CD4-positive, CD25-positive, alpha-beta regulatory T cell (primary cell): ENCODE results near the gene ATP1A4. TPM values are rescaled to one million over a fixed set of nuclear protein-coding genes. Genes with fewer than 3 reads are reported as not detected.

Experiments
- ATAC-seq, 2 donors: fragments of 150-1000 bp; cut with Tn5 transposase; one replicate each; pipeline ENCODE4 v1.10.0; 2021; ENCODE audit warnings: low read depth in 2 of 2, moderate number of reproducible peaks in 2 of 2, moderate library complexity in 1 of 2
- DNase-seq, 3 donors: peaks; one replicate each; pipeline versions ENCODE4 v3.0.0 to v3.0.0-alpha.2; 2012 to 2022; ENCODE audit warnings: mixed read lengths in 1 of 3
- H3K27ac ChIP-seq: one replicate; pipeline ENCODE4 v1.7.0; 2013; ENCODE audit warnings: mild to moderate bottlenecking, low read length; ENCODE audit not compliant: insufficient read depth, poor library complexity, severe bottlenecking
- H3K27me3 ChIP-seq: one replicate; pipeline ENCODE4 v1.7.0; 2013; ENCODE audit warnings: low read length; ENCODE audit not compliant: control insufficient read depth, insufficient read depth
- H3K36me3 ChIP-seq: one replicate; pipeline ENCODE4 v1.7.0; 2013; ENCODE audit warnings: mild to moderate bottlenecking, low read length, moderate library complexity; ENCODE audit not compliant: control insufficient read depth, insufficient read depth
- H3K4me1 ChIP-seq: 2 replicates; pipeline ENCODE4 v1.7.0; 2013; ENCODE audit warnings: mild to moderate bottlenecking, low read length; ENCODE audit not compliant: insufficient read depth, control insufficient read depth, poor library complexity, severe bottlenecking
- H3K4me3 ChIP-seq: one replicate; pipeline ENCODE4 v1.7.0; 2013; ENCODE audit warnings: low read depth, mild to moderate bottlenecking, low read length, moderate library complexity
- H3K9me3 ChIP-seq, 2 experiments: 1 replicate in 1 of 2; 2 replicates in 1 of 2; pipeline ENCODE4 v1.7.0; 2013; ENCODE audit warnings: low read length in 2 of 2, mild to moderate bottlenecking in 1 of 2, moderate library complexity in 1 of 2; ENCODE audit not compliant: control insufficient read depth in 2 of 2
- H3K27ac Mint-ChIP-seq, 3 donors: one replicate each; pipeline ENCODE4 v1.8.0; 2020 to 2022; ENCODE audit warnings: mild to moderate bottlenecking in 3 of 3, mixed read lengths in 3 of 3, moderate library complexity in 2 of 3
- H3K27me3 Mint-ChIP-seq: one replicate; pipeline ENCODE4 v1.8.0; 2022; ENCODE audit warnings: mild to moderate bottlenecking, mixed read lengths
- H3K36me3 Mint-ChIP-seq: one replicate; pipeline ENCODE4 v1.8.0; 2020; ENCODE audit warnings: mixed read lengths
- H3K4me1 Mint-ChIP-seq, 4 donors: one replicate each; pipeline ENCODE4 v1.8.0; 2020 to 2022; ENCODE audit warnings: mixed read lengths in 4 of 4, mild to moderate bottlenecking in 1 of 4
- H3K4me3 Mint-ChIP-seq, 4 donors: one replicate each; pipeline ENCODE4 v1.8.0; 2020 to 2022; ENCODE audit warnings: mild to moderate bottlenecking in 4 of 4, mixed read lengths in 4 of 4, moderate library complexity in 3 of 4
- H3K9me3 Mint-ChIP-seq, 7 donors: one replicate each; pipeline ENCODE4 v1.8.0; 2020 to 2022; ENCODE audit warnings: mixed read lengths in 7 of 7, mild to moderate bottlenecking in 3 of 7, moderate library complexity in 2 of 7
- polyA plus RNA-seq, 4 donors: library from polyadenylated mRNA; unstranded; fragments of 300-500 nt; fragmentation: Illumina TruSeq; gene quantifications; one replicate each; pipeline ENCODE4 v1.2.3, GENCODE V29; 2021
- total RNA-seq: library from RNA; stranded (reverse); gene quantifications from one replicate; pipeline ENCODE4 v1.2.3, GENCODE V29; 2022

The ATP1A4 gene
- total RNA-seq (not detected), polyA plus RNA-seq (not detected)

DNA sequence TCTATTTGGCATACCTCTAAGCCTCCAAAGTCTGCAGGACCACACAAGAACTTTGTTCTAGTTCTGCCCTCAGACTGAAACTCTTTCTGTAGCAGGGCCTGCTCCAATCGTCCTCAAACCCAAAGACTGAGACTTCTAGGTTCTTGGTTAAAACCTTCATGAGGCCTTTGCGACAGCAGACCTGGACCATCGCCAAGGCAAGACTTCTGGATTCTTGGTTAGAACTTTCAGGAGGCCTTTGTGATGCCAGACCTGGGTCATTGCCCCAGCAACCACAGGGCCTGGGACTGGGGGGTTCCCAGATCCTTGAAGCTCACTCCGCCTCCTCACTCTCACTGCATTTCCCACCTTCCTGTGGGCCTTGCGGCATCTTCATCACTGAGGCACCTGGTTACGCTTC is at the start of gene ATP1A4:
Gene ATP1A4 (plus strand): TSS at position 301 of the 400 bp plus-strand sequence. CDS start 438 bp downstream, outside the sequence.
- H3K4me3 Mint-ChIP-seq = no peak within 1 kb of the TSS
- no peak within 1 kb of the TSS for H3K27ac ChIP-seq
- H3K4me3 ChIP-seq = no peak within 1 kb of the TSS
- peaks cover 25% of the 10 kb centered on the region for H3K27me3 Mint-ChIP-seq
- ATAC-seq = no peak
- DNase-seq = no peak
- H3K9me3 Mint-ChIP-seq = no peaks in the 10 kb centered on the region
- no peaks in the 10 kb centered on the region for H3K4me1 ChIP-seq
- H3K4me1 Mint-ChIP-seq = no peaks in the 10 kb centered on the region
- H3K36me3 Mint-ChIP-seq = no peaks in the 10 kb centered on the region
- no peaks in the 10 kb centered on the region for H3K9me3 ChIP-seq
- H3K27me3 ChIP-seq = peaks cover 2% of the 10 kb centered on the region
- no peaks in the 10 kb centered on the region for H3K36me3 ChIP-seq
- no peak within 1 kb of the TSS for H3K27ac Mint-ChIP-seq

DNA sequence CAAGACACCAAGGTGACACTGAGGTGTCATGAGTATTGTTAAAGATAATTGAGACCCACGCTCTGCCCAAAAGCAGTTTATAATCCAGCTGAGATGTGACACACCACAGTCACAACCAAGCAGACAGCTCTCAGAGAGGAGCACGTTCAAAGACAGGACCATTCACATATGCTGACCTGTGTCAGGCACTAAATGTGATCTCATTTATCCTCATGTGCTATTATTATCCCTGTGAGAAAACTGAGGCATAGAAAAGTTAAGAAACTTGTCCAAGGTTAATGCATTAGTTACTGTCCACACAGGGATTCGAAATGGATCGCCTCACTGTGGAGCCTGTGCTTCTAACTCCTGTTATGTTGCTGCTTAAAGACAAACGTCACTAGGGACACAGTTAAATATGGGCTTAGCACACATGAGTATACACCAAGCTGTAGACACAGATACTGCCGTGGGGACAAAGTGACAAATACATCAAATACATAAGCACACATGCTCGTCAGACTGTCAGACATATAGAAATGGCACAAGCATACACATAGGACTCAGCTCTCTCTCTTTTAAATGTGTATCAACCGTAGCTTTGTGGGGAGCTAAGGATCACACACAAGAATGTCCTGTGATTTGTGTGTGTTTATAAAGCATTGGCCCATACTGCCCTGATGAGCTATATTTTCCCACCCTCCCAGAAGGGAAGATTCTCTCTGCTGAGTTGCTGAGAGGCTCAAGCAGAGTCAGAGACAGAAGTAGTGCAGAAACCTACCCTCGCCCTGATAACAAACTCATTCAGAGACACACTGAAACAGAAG is 49.5 kb upstream of the ATP1A4 start:
- no peak for ATAC-seq
- peaks cover 14 to 32% (median 23%) of the 10 kb centered on the region in 4 donors for H3K4me1 Mint-ChIP-seq
- H3K36me3 ChIP-seq = no peaks in the 10 kb centered on the region

DNA sequence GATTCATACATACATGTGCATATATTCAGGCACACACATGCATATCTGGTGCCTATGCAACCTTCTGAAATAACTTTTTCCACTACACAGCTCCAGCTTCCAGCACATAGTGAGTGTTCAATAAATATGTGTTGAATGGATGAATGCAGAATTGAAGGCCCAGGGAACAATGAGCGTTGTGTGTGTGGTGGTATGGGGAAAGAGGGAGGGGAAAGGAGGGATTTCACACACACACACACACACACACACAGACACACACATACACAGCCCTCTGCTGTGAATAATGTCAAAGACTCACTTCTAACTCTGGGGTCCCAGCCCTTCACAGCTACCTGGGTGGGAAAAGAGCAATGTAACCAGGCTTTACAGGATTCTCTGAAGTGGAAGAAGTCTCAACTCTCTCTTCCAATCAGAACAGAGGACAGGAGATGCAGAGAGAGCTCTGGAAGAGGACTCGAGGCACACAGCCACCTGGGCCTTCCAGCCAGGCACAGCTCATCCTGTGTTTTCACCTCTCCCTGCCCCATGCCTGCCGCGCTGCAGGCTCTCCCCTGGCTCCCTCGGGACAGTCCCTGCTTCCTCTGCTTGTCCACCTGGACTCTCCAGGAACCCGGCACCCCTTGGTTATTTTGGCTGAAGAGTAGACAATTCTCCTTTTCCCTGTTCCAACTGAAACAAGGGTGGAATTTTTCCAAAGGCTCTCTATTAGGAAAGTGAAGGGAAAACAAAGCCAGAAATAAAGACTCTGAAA is 47.6 kb upstream of the ATP1A4 start:
- H3K27me3 Mint-ChIP-seq = peaks cover 10% of the 10 kb centered on the region
- Histone ChIP-seq H3K9me3 (no peaks in the 10 kb centered on the region), H3K4me1 (peaks cover 22% of the 10 kb centered on the region), H3K36me3 (no peaks in the 10 kb centered on the region), H3K4me3 (no peak overlapping the region), H3K27ac (no peak overlapping the region), H3K27me3 (no peaks in the 10 kb centered on the region)
- H3K36me3 Mint-ChIP-seq = no peaks in the 10 kb centered on the region
- peak overlapping the region in 2 of 3 donors; percentile 22 to 63 for H3K27ac Mint-ChIP-seq
- H3K9me3 Mint-ChIP-seq = no peaks in the 10 kb centered on the region
- H3K4me1 Mint-ChIP-seq = peaks cover 7 to 23% (median 18%) of the 10 kb centered on the region in 4 donors
- H3K4me3 Mint-ChIP-seq = peak overlapping the region in 1 of 4 donors; percentile 39
- ATAC-seq (no peak), DNase-seq (no peak)

More for the DNA sequence above, 49.5 kb upstream of the ATP1A4 start:
- DNase-seq = no peak
- Mint-ChIP-seq H3K36me3 (no peaks in the 10 kb centered on the region), H3K27me3 (peaks cover 11% of the 10 kb centered on the region), H3K27ac (peak overlapping the region; percentile 83 to 97 (median 91)), H3K9me3 (peaks cover 0 to 2% (median 0%) of the 10 kb centered on the region in 7 donors), H3K4me3 (peak overlapping the region in 1 of 4 donors; percentile 30)
- H3K4me1 ChIP-seq = peaks cover 35% of the 10 kb centered on the region
- H3K4me3 ChIP-seq = no peak overlapping the region
- H3K27me3 ChIP-seq = no peaks in the 10 kb centered on the region
- H3K27ac ChIP-seq = peak overlapping the region; percentile 72
- no peaks in the 10 kb centered on the region for H3K9me3 ChIP-seq

DNA sequence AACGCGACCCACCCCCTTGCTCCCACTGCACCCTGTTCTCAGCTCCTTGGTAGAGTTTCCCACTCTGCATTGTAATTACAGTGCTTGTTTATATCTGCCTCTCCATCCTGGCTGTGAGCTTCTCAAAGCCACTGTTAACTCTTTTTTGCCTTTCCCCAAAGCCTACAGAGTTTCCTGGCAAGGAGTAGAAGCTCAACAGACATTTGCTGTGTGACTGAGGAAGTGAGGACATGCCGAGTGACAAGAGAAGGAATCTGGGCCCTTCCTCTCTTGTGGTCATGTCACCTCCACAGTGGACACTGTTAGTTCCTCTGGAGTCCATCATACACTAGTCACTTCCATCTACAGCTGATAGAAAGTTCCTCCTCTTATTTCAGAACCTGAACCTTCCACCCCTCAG is 46.9 kb upstream of the ATP1A4 start:
- peak overlapping the region in 1 of 4 donors; percentile 56 for H3K4me3 Mint-ChIP-seq
- peaks cover 6 to 17% (median 13%) of the 10 kb centered on the region in 4 donors for H3K4me1 Mint-ChIP-seq
- H3K9me3 Mint-ChIP-seq = no peaks in the 10 kb centered on the region
- no peaks in the 10 kb centered on the region for H3K36me3 ChIP-seq
- peaks cover 10% of the 10 kb centered on the region for H3K27me3 Mint-ChIP-seq
- ATAC-seq (no peak), DNase-seq (no peak)
- peak overlapping the region in 1 of 3 donors; percentile 65 for H3K27ac Mint-ChIP-seq
- no peak overlapping the region for H3K4me3 ChIP-seq
- no peak overlapping the region for H3K27ac ChIP-seq
- no peaks in the 10 kb centered on the region for H3K27me3 ChIP-seq
- H3K9me3 ChIP-seq = no peaks in the 10 kb centered on the region
- peaks cover 16% of the 10 kb centered on the region for H3K4me1 ChIP-seq
- no peaks in the 10 kb centered on the region for H3K36me3 Mint-ChIP-seq

DNA sequence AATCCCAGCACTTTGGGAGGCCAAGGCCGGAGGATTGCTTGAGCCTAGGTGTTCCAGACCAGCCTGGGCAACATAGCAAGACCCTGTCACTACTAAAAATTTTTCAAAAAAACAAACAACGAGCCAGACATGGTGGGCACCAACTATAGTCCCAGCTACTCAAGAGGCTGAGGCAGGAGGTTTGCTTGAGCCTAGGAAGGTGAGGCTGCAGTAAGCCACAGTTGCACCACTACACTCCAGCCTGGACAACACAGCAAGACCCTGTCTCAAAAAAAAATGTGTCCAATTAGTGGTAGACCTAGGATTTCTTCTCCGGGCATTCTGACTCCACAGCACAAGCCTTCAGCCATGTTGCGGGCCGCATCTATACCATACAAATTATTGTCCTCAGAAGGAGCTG is 46.2 kb upstream of the ATP1A4 start:
- ATAC-seq (no peak), DNase-seq (no peak)
- Histone ChIP-seq H3K9me3 (no peaks in the 10 kb centered on the region), H3K27ac (no peak overlapping the region), H3K36me3 (no peaks in the 10 kb centered on the region), H3K4me1 (peaks cover 11% of the 10 kb centered on the region), H3K27me3 (no peaks in the 10 kb centered on the region), H3K4me3 (no peak overlapping the region)
- no peaks in the 10 kb centered on the region for H3K36me3 Mint-ChIP-seq
- H3K4me1 Mint-ChIP-seq = peaks cover 3 to 13% (median 10%) of the 10 kb centered on the region in 4 donors
- H3K27ac Mint-ChIP-seq = no peak overlapping the region
- H3K27me3 Mint-ChIP-seq = peaks cover 10% of the 10 kb centered on the region
- no peak overlapping the region for H3K4me3 Mint-ChIP-seq
- no peaks in the 10 kb centered on the region for H3K9me3 Mint-ChIP-seq

DNA sequence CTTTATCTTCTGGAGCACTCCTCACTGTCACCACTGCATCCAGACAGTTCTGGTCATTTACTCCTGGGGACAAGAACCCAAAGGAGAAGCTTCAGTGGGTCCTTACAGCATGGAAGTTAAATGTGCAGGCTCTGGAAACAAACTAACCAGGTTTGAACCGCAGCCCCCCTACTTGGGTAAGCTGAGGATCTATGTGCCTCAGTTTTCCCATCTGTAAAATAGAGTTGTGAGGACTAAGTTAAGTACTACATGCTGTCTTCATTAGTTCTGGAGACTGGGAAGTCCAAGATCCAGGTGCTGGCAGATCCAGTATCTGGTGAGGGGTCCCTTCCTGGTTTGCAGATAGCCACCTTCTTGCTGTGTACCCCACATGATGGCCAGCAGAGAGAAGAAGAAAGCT is 43.9 kb upstream of the ATP1A4 start:
- Histone ChIP-seq H3K27ac (no peak overlapping the region), H3K27me3 (no peaks in the 10 kb centered on the region), H3K36me3 (no peaks in the 10 kb centered on the region), H3K9me3 (no peaks in the 10 kb centered on the region), H3K4me1 (no peaks in the 10 kb centered on the region), H3K4me3 (no peak overlapping the region)
- H3K36me3 Mint-ChIP-seq = no peaks in the 10 kb centered on the region
- H3K4me1 Mint-ChIP-seq = no peaks in the 10 kb centered on the region
- DNase-seq = no peak
- no peak for ATAC-seq
- peaks cover 0 to 2% (median 0%) of the 10 kb centered on the region in 7 donors for H3K9me3 Mint-ChIP-seq
- peak overlapping the region in 1 of 3 donors; percentile 24 for H3K27ac Mint-ChIP-seq
- peaks cover 13% of the 10 kb centered on the region for H3K27me3 Mint-ChIP-seq
- H3K4me3 Mint-ChIP-seq = no peak overlapping the region

DNA sequence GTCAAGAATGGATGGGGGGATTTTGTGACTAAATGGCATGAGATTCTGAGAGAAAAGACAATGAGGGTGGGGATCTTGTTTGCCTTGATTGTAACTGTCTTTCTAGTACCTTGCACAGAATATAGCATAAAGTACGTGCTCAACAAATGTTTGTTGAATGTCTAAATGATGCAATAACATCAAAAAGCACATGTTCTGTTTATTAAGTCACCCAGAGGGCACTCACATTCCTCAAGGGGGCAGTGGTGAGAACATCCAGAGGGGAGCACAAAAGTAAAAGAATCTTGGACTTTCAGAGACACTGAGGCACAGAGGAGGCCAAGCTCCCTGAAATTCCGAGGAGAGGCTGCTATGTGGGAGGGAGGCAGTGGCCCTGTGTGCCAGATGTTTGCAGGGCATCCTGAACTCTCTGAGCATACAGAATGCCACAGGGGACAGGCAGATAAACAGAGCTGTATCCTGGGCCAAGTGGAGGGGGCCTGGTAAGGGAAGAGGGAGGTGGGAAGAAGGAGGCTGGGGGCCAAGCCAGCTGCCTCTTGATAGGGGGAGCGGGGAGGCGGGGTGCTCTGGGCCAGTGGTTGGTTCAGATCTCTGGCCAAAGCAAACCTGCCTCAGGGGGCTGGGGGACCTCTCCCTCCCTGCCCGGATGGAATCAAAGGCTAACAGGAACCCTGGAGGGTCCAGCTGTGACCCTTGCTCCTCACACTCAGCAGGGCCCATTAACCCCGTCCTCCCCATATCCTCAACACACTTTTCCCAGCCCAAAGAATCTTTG is 42.3 kb upstream of the ATP1A4 start:
- Histone ChIP-seq H3K4me3 (no peak overlapping the region), H3K27me3 (no peaks in the 10 kb centered on the region), H3K9me3 (no peaks in the 10 kb centered on the region), H3K4me1 (no peaks in the 10 kb centered on the region), H3K27ac (no peak overlapping the region), H3K36me3 (no peaks in the 10 kb centered on the region)
- H3K4me3 Mint-ChIP-seq = no peak overlapping the region
- peaks cover 20% of the 10 kb centered on the region for H3K27me3 Mint-ChIP-seq
- DNase-seq (peak in 2 of 3 donors; percentile 28 to 58), ATAC-seq (no peak)
- H3K9me3 Mint-ChIP-seq = peaks cover 0 to 2% (median 0%) of the 10 kb centered on the region in 7 donors
- H3K36me3 Mint-ChIP-seq = no peaks in the 10 kb centered on the region
- peak overlapping the region in 2 of 3 donors; percentile 37 to 62 for H3K27ac Mint-ChIP-seq
- no peaks in the 10 kb centered on the region for H3K4me1 Mint-ChIP-seq
